OCI-LY3 (cell line): ENCODE data around the gene PASK.

Experiments
- H2AFZ ChIP-seq: fragments of 200-600, 300-600 bp; shearing (Covaris generic); 2 replicates; pipeline ENCODE4 v1.6.0; 2014; ENCODE audit warnings: antibody characterized with exemption, low read depth, low read length
- H3K27ac ChIP-seq: fragments of 200-600, 300-600 bp; sonication (generic); 2 replicates; pipeline ENCODE4 v1.5.1; 2014; ENCODE audit warnings: mild to moderate bottlenecking, low read length, moderate library complexity, mixed read lengths
- H3K27me3 ChIP-seq: fragments of 200-600, 300-600 bp; sonication (generic); 2 replicates; pipeline ENCODE4 v1.6.1; 2014; ENCODE audit warnings: low read depth, low read length, mixed read lengths
- H3K36me3 ChIP-seq: fragments of 200-600, 300-600 bp; sonication (generic); replicated peaks from 2 replicates; pipeline ENCODE3; 2014; ENCODE audit warnings: low read depth, low read length, mixed read lengths
- H3K4me1 ChIP-seq: fragments of 300-600, 200-600 bp; sonication (generic); 2 replicates; pipeline ENCODE4 v1.6.1; 2014; ENCODE audit warnings: low read length, mixed read lengths
- H3K4me2 ChIP-seq: fragments of 200-600, 300-600 bp; sonication (generic); 2 replicates; pipeline ENCODE4 v1.6.1; 2014; ENCODE audit warnings: low read length, mixed read lengths
- H3K4me3 ChIP-seq: fragments of 300-600, 200-600 bp; sonication (generic); 2 replicates; pipeline ENCODE4 v1.5.1; 2014; ENCODE audit warnings: antibody characterized with exemption, mild to moderate bottlenecking, low read length, moderate library complexity
- H3K79me2 ChIP-seq: fragments of 300-600, 200-600 bp; shearing (Covaris generic); 2 replicates; pipeline ENCODE4 v1.6.1; 2014; ENCODE audit warnings: mild to moderate bottlenecking, low read length, mixed read lengths
- H3K9ac ChIP-seq: fragments of 300-600, 200-600 bp; shearing (Covaris generic); 2 replicates; pipeline ENCODE4 v1.6.0; 2014; ENCODE audit warnings: mild to moderate bottlenecking, low read length, moderate library complexity
- H3K9me3 ChIP-seq: fragments of 200-600, 300-600 bp; shearing (Covaris generic); 2 replicates; pipeline ENCODE4 v1.6.1; 2014; ENCODE audit warnings: low read length, mixed read lengths; ENCODE audit not compliant: insufficient read depth
- H4K20me1 ChIP-seq: fragments of 200-600, 300-600 bp; sonication (generic); 2 replicates; pipeline ENCODE4 v1.6.1; 2016; ENCODE audit warnings: low read length, mixed read lengths; ENCODE audit not compliant: insufficient read depth
- CTCF ChIP-seq: fragments of 200-600, 300-600 bp; sonication (generic); IDR thresholded peaks from 2 replicates; pipeline ENCODE4 v1.5.1; 2014; ENCODE audit warnings: antibody characterized with exemption, low read length, low read depth
- EZH2phosphoT487 ChIP-seq: fragments of 200-600 bp; shearing (Covaris generic); IDR thresholded peaks from 2 replicates; pipeline ENCODE4 v1.6.1; 2018; ENCODE audit warnings: antibody characterized with exemption, mixed run types, low read depth

PASK gene

GRCh38 chr2:241138471-241138870 lies 10.8 kb downstream of the PASK start:
- peaks cover 7% of the 10 kb centered on the region for H3K4me1 ChIP-seq
- H3K9me3 ChIP-seq = no peaks in the 10 kb centered on the region
- H2AFZ ChIP-seq = no peak overlapping the region
- no peak overlapping the region for H3K27ac ChIP-seq
- H3K4me3 ChIP-seq = no peak overlapping the region
- no peaks in the 10 kb centered on the region for H4K20me1 ChIP-seq
- peaks cover 46% of the 10 kb centered on the region for H3K79me2 ChIP-seq
- no peaks in the 10 kb centered on the region for H3K27me3 ChIP-seq
- H3K9ac ChIP-seq = no peak overlapping the region
- H3K4me2 ChIP-seq = no peak overlapping the region
- H3K36me3 ChIP-seq = peaks cover 45% of the 10 kb centered on the region
- TF ChIP-seq CTCF (no peak), EZH2phosphoT487 (no peak)

- no peak overlapping the region for H3K4me3 ChIP-seq
- H3K4me2 ChIP-seq = no peak overlapping the region
- H4K20me1 ChIP-seq = no peaks in the 10 kb centered on the region
- H3K4me1 ChIP-seq = peaks cover 17% of the 10 kb centered on the region
- H2AFZ ChIP-seq = no peak overlapping the region
- H3K27ac ChIP-seq = no peak overlapping the region
- no peaks in the 10 kb centered on the region for H3K27me3 ChIP-seq
- TF ChIP-seq EZH2phosphoT487 (no peak), CTCF (no peak)
- H3K36me3 ChIP-seq = peaks cover 46% of the 10 kb centered on the region
- peaks cover 41% of the 10 kb centered on the region for H3K79me2 ChIP-seq
- no peaks in the 10 kb centered on the region for H3K9me3 ChIP-seq
- no peak overlapping the region for H3K9ac ChIP-seq
These were observed 11.7 kb downstream of the PASK start for GRCh38 chr2:241137276-241138190.

- H3K79me2 ChIP-seq = peaks cover 34% of the 10 kb centered on the region
- no peaks in the 10 kb centered on the region for H3K27me3 ChIP-seq
- peaks cover 45% of the 10 kb centered on the region for H3K36me3 ChIP-seq
- H3K9me3 ChIP-seq = no peaks in the 10 kb centered on the region
- no peak overlapping the region for H2AFZ ChIP-seq
- no peak overlapping the region for H3K9ac ChIP-seq
- peaks cover 24% of the 10 kb centered on the region for H3K4me1 ChIP-seq
- no peak overlapping the region for H3K4me3 ChIP-seq
- H3K27ac ChIP-seq = no peak overlapping the region
- H4K20me1 ChIP-seq = no peaks in the 10 kb centered on the region
- no peak for TF ChIP-seq CTCF
- TF ChIP-seq EZH2phosphoT487 = no peak
- no peak overlapping the region for H3K4me2 ChIP-seq
These were observed 12.5 kb downstream of the PASK start for GRCh38 chr2:241136661-241137260.

GRCh38 chr2:241136191-241136590 lies 13.1 kb downstream of the PASK start:
- H3K9me3 ChIP-seq = no peaks in the 10 kb centered on the region
- no peaks in the 10 kb centered on the region for H4K20me1 ChIP-seq
- H3K27me3 ChIP-seq = no peaks in the 10 kb centered on the region
- H3K36me3 ChIP-seq = peaks cover 49% of the 10 kb centered on the region
- no peak overlapping the region for H3K4me3 ChIP-seq
- no peak overlapping the region for H3K4me2 ChIP-seq
- no peak overlapping the region for H3K27ac ChIP-seq
- no peak overlapping the region for H2AFZ ChIP-seq
- peaks cover 29% of the 10 kb centered on the region for H3K4me1 ChIP-seq
- H3K79me2 ChIP-seq = peaks cover 32% of the 10 kb centered on the region
- H3K9ac ChIP-seq = no peak overlapping the region
- no peak for TF ChIP-seq EZH2phosphoT487
- TF ChIP-seq CTCF = no peak
